Lung (tissue), 12 donors: ENCODE results near the gene MPO. TPM values are rescaled to one million over a fixed set of nuclear protein-coding genes. Genes with fewer than 3 reads are reported as not detected.

Experiments
- ATAC-seq: fragments of 200-7000 bp; cut with Tn5 transposase; one replicate; pipeline ENCODE4 v1.9.1; 2020; ENCODE audit warnings: moderate number of reproducible peaks; ENCODE audit not compliant: insufficient read depth, low FRiP score
- DNase-seq, 3 donors: peaks; one replicate each; pipeline ENCODE4 v3.0.0-alpha.2; 2013 to 2017
- H3K27ac ChIP-seq, 2 donors: one replicate each; pipeline ENCODE4 v1.5.1; 2013; ENCODE audit warnings: mild to moderate bottlenecking in 2 of 2, moderate library complexity in 2 of 2, control low read depth in 1 of 2, inconsistent platforms in 1 of 2, low read depth in 1 of 2, low read length in 1 of 2
- H3K27me3 ChIP-seq, 3 donors: one replicate each; pipeline ENCODE4 v1.5.1; 2013; ENCODE audit warnings: low read length in 2 of 3; ENCODE audit not compliant: control insufficient read depth in 3 of 3, insufficient read depth in 3 of 3
- H3K36me3 ChIP-seq, 4 donors: one replicate each; pipeline ENCODE4 v1.5.1; 2013; ENCODE audit warnings: low read length in 4 of 4, mild to moderate bottlenecking in 1 of 4, moderate library complexity in 1 of 4; ENCODE audit not compliant: control insufficient read depth in 4 of 4, insufficient read depth in 4 of 4
- H3K4me1 ChIP-seq, 5 donors: one replicate each; pipeline ENCODE4 v1.5.1; 2013; ENCODE audit warnings: low read length in 5 of 5, mild to moderate bottlenecking in 2 of 5, moderate library complexity in 1 of 5; ENCODE audit not compliant: control insufficient read depth in 5 of 5, insufficient read depth in 5 of 5
- H3K4me3 ChIP-seq: one replicate; pipeline ENCODE4 v1.5.1; 2013; ENCODE audit warnings: mild to moderate bottlenecking, control low read depth, moderate library complexity
- H3K9ac ChIP-seq, 2 donors: one replicate each; pipeline ENCODE4 v1.5.1; 2013; ENCODE audit warnings: low read length in 2 of 2, control low read depth in 1 of 2; ENCODE audit not compliant: insufficient read depth in 1 of 2
- H3K9me3 ChIP-seq, 4 donors: one replicate each; pipeline ENCODE4 v1.5.1; 2013; ENCODE audit warnings: low read length in 3 of 4, mild to moderate bottlenecking in 1 of 4, moderate library complexity in 1 of 4; ENCODE audit not compliant: control insufficient read depth in 4 of 4, insufficient read depth in 3 of 4
- CTCF ChIP-seq: IDR thresholded peaks from 2 replicates; pipeline ENCODE4 v1.5.1; 2012; ENCODE audit warnings: mild to moderate bottlenecking; ENCODE audit errors: control extremely low read depth, extremely low read depth
- WGBS, 2 donors: extraction: QIAGEN DNeasy Blood & Tissue Kit; methylation state at CpG; one replicate each; pipeline ENCODE4 v1.1.7; 2013; 5-methylcytosine and 5-hydroxymethylcytosine counted together
- polyA plus RNA-seq, 2 donors: library from polyadenylated mRNA; stranded (reverse); fragments of 200-250 nt; gene quantifications; one replicate each; pipeline ENCODE4 v1.2.1, GENCODE V29; 2013
- total RNA-seq, 2 donors: library from RNA; depleted of rRNA in 1 of 2; stranded (reverse); fragments of >200 nt in 1 of 2; gene quantifications; one replicate each; pipeline ENCODE4 v1.2.1, GENCODE V29; 2014 to 2021
- donor health status: control.
- donor health status: control.
- donor health status: Bipolar disorder and iron deficiency.
- donor health status: healthy.
- donor health status: DM: yes; HTN: yes; CAD: no.

The MPO gene
- total and polyA plus RNA-seq, 4 donors: 0.79 to 62.0 (median 6.7) TPM

- no peak overlapping the region for H3K9ac ChIP-seq
- DNase-seq (no peak), ATAC-seq (no peak)
- H3K9me3 ChIP-seq: no peaks in the 10 kb centered on the region
- WGBS, 2 donors: 76 to 80% methylated on average over 7 of the region's 7 CpGs
- no peak overlapping the region for H3K27ac ChIP-seq
- no peak for TF ChIP-seq CTCF
- peaks cover 0 to 7% (median 0%) of the 10 kb centered on the region in 4 donors for H3K36me3 ChIP-seq
- H3K27me3 ChIP-seq: no peaks in the 10 kb centered on the region
- no peaks in the 10 kb centered on the region for H3K4me1 ChIP-seq
- H3K4me3 ChIP-seq: no peak overlapping the region
Observed at GRCh38 chr17:58313815-58314705, 33.3 kb upstream of the MPO start.

GRCh38 chr17:58312829-58313228 lies 32.1 kb upstream of the MPO start:
- no peak for ATAC-seq
- Histone ChIP-seq H3K36me3 (peaks cover 0 to 9% (median 0%) of the 10 kb centered on the region in 4 donors), H3K27me3 (no peaks in the 10 kb centered on the region), H3K4me3 (no peak overlapping the region), H3K4me1 (no peaks in the 10 kb centered on the region), H3K27ac (no peak overlapping the region), H3K9me3 (no peaks in the 10 kb centered on the region), H3K9ac (no peak overlapping the region)
- 62 to 66% methylated on average over 1 of the region's 1 CpG for WGBS, 2 donors
- no peak for TF ChIP-seq CTCF
- DNase-seq: no peak

- no peak overlapping the region for H3K27ac ChIP-seq
- ATAC-seq: no peak
- peaks cover 0 to 16% (median 0%) of the 10 kb centered on the region in 4 donors for H3K36me3 ChIP-seq
- no peaks in the 10 kb centered on the region for H3K4me1 ChIP-seq
- H3K27me3 ChIP-seq: no peaks in the 10 kb centered on the region
- no peak overlapping the region for H3K4me3 ChIP-seq
- 89 to 93% methylated on average over 23 of the region's 23 CpGs for WGBS, 2 donors
- TF ChIP-seq CTCF: no peak
- no peak for DNase-seq
- H3K9ac ChIP-seq: no peak overlapping the region
- no peaks in the 10 kb centered on the region for H3K9me3 ChIP-seq
Observed at GRCh38 chr17:58312021-58312630, 31.4 kb upstream of the MPO start.
